ENCODE data around the gene ANAPC13. TPM values are rescaled to one million over a fixed set of nuclear protein-coding genes. Genes with fewer than 3 reads are reported as not detected.

The ANAPC13 gene
- total and polyA plus RNA-seq, 2 of the 13 experiments (the other 11 are each of a cell fraction or from before 2014, with no cell fraction given), result 48.7 to 69.1 TPM

DNA sequence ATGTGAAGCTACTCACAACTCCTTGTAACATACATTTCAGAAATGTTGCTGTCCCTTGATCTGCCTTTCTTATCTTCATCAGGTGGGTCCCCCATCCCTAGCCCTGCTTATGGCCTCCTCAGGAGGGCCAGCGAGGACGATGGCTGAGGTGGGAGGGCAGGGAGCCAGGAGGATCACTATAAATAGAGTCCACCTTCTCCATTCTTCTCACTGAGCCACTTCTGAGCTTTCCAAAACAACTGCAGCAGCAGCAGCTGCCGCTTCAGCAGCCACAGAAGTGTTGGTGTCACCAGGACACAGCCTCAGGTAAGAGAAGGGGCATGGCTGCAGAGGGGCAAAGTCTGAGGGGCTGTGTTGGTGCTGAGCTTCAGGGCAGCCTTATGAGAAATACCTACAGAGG lies 53.5 kb downstream of the ANAPC13 start (continued):
- TF ChIP-seq, protein P1, sequence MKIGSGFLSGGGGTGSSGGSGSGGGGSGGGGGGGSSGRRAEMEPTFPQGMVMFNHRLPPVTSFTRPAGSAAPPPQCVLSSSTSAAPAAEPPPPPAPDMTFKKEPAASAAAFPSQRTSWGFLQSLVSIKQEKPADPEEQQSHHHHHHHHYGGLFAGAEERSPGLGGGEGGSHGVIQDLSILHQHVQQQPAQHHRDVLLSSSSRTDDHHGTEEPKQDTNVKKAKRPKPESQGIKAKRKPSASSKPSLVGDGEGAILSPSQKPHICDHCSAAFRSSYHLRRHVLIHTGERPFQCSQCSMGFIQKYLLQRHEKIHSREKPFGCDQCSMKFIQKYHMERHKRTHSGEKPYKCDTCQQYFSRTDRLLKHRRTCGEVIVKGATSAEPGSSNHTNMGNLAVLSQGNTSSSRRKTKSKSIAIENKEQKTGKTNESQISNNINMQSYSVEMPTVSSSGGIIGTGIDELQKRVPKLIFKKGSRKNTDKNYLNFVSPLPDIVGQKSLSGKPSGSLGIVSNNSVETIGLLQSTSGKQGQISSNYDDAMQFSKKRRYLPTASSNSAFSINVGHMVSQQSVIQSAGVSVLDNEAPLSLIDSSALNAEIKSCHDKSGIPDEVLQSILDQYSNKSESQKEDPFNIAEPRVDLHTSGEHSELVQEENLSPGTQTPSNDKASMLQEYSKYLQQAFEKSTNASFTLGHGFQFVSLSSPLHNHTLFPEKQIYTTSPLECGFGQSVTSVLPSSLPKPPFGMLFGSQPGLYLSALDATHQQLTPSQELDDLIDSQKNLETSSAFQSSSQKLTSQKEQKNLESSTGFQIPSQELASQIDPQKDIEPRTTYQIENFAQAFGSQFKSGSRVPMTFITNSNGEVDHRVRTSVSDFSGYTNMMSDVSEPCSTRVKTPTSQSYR (CRISPR knock-in tag; IDR thresholded peaks at IDR 0.05; ENCODE audit: borderline replicate concordance), result no peak
- no peak for TF ChIP-seq CHD2 (IDR thresholded peaks at IDR 0.05; ENCODE audit: low read depth, low read length)
- no peak for TF ChIP-seq SP5 (CRISPR knock-in tag; IDR thresholded peaks at IDR 0.05; ENCODE audit: borderline replicate concordance, low read depth)
- no peak for TF ChIP-seq ZNF737 (CRISPR knock-in tag; IDR thresholded peaks at IDR 0.05; ENCODE audit: borderline replicate concordance)

DNA sequence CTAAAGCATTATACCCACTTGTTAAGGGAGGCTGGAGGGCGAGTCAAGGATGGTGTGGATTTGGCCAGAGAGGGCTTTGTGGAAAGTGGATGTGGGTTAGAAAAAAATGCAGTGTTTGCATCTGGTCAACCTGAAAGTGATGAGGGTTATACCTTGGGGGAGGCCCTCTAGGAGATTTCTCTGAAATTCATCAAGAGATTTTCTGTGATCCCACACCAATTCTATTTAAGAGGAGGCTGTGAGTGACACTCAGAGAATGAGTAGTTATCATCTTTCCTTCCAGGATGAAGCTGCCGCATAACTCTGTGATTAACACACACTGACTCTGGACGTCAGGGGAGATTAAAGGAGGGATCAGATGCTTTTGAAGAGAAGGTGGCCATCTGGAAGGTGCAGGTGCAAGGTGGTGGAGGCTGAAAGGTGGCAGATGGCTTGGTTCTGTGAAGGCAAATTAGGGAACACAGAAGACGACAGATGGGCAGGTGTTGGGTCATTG lies 54.8 kb downstream of the ANAPC13 start:
- no peak for DNase-seq (ENCODE audit: low spot score)
- no peak overlapping the region for H3K27ac ChIP-seq (ENCODE audit: extremely low read length, insufficient read depth, low read length)
- H3K4me1 ChIP-seq (ENCODE audit: insufficient read depth, low read length), result peaks cover 28% of the 10 kb centered on the region
- H2AFZ ChIP-seq (ENCODE audit: low read length), result no peak overlapping the region
- CTCF ChIA-PET (ENCODE audit: low intra/inter-chr PET ratio, low total read pairs), result no interaction called here
- no peak for FAIRE-seq
- H3K9me3 ChIP-seq (ENCODE audit: low read length), result no peaks in the 10 kb centered on the region
- no peak overlapping the region for H3K4me2 ChIP-seq (ENCODE audit: low read depth, low read length)
- in situ Hi-C loops (cut with HindIII; ENCODE audit: extremely low pct_ligation_motif_present, low pct_unique_long_range_greater_than_20kb), result no loop called here
- ATAC-seq, result no peak
- no TSS peak for BruUV-seq (replicated peaks)
- no peaks in the 10 kb centered on the region for H3K36me3 ChIP-seq (replicated peaks in 1 of 2; ENCODE audit: control insufficient read depth in 1 of 2, insufficient read depth in 2 of 2, low read length in 2 of 2)
- H3K27me3 ChIP-seq (ENCODE audit: control insufficient read depth in 1 of 2, insufficient read depth in 2 of 2, low read length in 2 of 2), result no peaks in the 10 kb centered on the region; a peak in 1 of 5 replicates
- no peak overlapping the region for H3K9ac ChIP-seq (ENCODE audit: insufficient read depth, low read depth, low read length)
- no peaks in the 10 kb centered on the region for H4K20me1 ChIP-seq (ENCODE audit: insufficient read depth, low read length)
- no peak overlapping the region for H3K4me3 ChIP-seq (replicated peaks in 1 of 3; ENCODE audit: insufficient read depth in 1 of 3, low read depth in 2 of 3, low read length in 3 of 3)
- intact Hi-C loops (cut with micrococcal nuclease; ENCODE audit: unreplicated experiment), result no loop called here
- 21% methylated on average over 4 of the region's 4 CpGs for WGBS (ENCODE audit: low lambda C conversion rate)
- POLR2A ChIA-PET, result no interaction called here
- H3K79me2 ChIP-seq (ENCODE audit: insufficient read depth, low read length), result no peaks in the 10 kb centered on the region
- TF ChIP-seq ZNF235 (CRISPR knock-in tag; IDR thresholded peaks at IDR 0.05; ENCODE audit: borderline replicate concordance) (no peak), ZNF34 (CRISPR knock-in tag; IDR thresholded peaks at IDR 0.05; ENCODE audit: borderline replicate concordance) (no peak), NCOA5 (CRISPR knock-in tag; IDR thresholded peaks at IDR 0.05) (no peak)
- TF ChIP-seq, protein P2, sequence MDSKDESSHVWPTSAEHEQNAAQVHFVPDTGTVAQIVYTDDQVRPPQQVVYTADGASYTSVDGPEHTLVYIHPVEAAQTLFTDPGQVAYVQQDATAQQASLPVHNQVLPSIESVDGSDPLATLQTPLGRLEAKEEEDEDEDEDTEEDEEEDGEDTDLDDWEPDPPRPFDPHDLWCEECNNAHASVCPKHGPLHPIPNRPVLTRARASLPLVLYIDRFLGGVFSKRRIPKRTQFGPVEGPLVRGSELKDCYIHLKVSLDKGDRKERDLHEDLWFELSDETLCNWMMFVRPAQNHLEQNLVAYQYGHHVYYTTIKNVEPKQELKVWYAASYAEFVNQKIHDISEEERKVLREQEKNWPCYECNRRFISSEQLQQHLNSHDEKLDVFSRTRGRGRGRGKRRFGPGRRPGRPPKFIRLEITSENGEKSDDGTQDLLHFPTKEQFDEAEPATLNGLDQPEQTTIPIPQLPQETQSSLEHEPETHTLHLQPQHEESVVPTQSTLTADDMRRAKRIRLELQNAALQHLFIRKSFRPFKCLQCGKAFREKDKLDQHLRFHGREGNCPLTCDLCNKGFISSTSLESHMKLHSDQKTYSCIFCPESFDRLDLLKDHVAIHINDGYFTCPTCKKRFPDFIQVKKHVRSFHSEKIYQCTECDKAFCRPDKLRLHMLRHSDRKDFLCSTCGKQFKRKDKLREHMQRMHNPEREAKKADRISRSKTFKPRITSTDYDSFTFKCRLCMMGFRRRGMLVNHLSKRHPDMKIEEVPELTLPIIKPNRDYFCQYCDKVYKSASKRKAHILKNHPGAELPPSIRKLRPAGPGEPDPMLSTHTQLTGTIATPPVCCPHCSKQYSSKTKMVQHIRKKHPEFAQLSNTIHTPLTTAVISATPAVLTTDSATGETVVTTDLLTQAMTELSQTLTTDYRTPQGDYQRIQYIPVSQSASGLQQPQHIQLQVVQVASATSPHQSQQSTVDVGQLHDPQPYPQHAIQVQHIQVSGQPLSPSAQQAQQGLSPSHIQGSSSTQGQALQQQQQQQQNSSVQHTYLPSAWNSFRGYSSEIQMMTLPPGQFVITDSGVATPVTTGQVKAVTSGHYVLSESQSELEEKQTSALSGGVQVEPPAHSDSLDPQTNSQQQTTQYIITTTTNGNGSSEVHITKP (CRISPR knock-in tag; IDR thresholded peaks at IDR 0.05; ENCODE audit: low read depth), result no peak
- TF ChIP-seq, protein P3, sequence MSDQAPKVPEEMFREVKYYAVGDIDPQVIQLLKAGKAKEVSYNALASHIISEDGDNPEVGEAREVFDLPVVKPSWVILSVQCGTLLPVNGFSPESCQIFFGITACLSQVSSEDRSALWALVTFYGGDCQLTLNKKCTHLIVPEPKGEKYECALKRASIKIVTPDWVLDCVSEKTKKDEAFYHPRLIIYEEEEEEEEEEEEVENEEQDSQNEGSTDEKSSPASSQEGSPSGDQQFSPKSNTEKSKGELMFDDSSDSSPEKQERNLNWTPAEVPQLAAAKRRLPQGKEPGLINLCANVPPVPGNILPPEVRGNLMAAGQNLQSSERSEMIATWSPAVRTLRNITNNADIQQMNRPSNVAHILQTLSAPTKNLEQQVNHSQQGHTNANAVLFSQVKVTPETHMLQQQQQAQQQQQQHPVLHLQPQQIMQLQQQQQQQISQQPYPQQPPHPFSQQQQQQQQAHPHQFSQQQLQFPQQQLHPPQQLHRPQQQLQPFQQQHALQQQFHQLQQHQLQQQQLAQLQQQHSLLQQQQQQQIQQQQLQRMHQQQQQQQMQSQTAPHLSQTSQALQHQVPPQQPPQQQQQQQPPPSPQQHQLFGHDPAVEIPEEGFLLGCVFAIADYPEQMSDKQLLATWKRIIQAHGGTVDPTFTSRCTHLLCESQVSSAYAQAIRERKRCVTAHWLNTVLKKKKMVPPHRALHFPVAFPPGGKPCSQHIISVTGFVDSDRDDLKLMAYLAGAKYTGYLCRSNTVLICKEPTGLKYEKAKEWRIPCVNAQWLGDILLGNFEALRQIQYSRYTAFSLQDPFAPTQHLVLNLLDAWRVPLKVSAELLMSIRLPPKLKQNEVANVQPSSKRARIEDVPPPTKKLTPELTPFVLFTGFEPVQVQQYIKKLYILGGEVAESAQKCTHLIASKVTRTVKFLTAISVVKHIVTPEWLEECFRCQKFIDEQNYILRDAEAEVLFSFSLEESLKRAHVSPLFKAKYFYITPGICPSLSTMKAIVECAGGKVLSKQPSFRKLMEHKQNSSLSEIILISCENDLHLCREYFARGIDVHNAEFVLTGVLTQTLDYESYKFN (CRISPR knock-in tag; conservative IDR thresholded peaks at IDR 0.05), result no peak
- TF ChIP-seq, protein P4, sequence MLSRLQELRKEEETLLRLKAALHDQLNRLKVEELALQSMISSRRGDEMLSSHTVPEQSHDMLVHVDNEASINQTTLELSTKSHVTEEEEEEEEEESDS (CRISPR knock-in tag; IDR thresholded peaks at IDR 0.05; ENCODE audit: borderline replicate concordance), result no peak

Measured in HepG2 (cell line).